HG03280 (cell line): ENCODE measurements around the gene RAET1L.
"Not testable (repeated sequence)": the region's sequence is repeated elsewhere in the genome, so short reads cannot be mapped to it uniquely, and the experiment has no call there.

ENCODE experiments used
- ATAC-seq: cut with Tn5 transposase; IDR thresholded peaks from one replicate; pipeline ENCODE4 v1.9.1; 2021; ENCODE audit warnings: mild to moderate bottlenecking, moderate library complexity; ENCODE audit not compliant: unreplicated experiment

RAET1L gene, protein sequence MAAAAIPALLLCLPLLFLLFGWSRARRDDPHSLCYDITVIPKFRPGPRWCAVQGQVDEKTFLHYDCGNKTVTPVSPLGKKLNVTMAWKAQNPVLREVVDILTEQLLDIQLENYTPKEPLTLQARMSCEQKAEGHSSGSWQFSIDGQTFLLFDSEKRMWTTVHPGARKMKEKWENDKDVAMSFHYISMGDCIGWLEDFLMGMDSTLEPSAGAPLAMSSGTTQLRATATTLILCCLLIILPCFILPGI

GRCh38 chr6:150025201-150025917 is at the start of gene RAET1L:
Gene RAET1L (minus strand): TSS chr6:150025532. CDS start chr6:150025471, 61 bp downstream.
- ATAC-seq = no peak

DNA sequence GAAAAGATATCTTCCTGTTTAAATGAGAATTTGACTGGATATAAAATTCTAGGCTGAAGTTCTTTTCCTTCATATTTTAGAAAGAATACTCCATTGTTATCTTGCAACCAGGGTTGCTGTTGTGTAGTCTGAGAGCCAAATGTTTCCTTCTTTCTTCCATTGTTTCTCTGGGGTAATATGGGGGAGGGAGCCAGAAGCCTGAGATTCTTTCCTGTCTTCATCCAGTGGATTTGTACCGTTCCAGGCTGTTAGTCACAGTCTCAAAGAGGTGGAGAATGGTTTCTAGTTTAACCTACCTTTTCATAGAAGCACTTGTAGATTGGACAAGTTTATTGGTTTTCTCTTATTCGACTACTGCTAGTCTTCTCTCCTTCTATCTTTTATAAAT is 49.7 kb upstream of the RAET1L start:
- ATAC-seq = no peak

GRCh38 chr6:150074396-150075033 is 49.2 kb upstream of the RAET1L start:
- not testable (repeated sequence) for ATAC-seq

GRCh38 chr6:150072201-150072600 is 46.9 kb upstream of the RAET1L start:
- ATAC-seq = no peak

- ATAC-seq = no peak
These were observed 45.0 kb upstream of the RAET1L start for GRCh38 chr6:150070236-150070818.

DNA sequence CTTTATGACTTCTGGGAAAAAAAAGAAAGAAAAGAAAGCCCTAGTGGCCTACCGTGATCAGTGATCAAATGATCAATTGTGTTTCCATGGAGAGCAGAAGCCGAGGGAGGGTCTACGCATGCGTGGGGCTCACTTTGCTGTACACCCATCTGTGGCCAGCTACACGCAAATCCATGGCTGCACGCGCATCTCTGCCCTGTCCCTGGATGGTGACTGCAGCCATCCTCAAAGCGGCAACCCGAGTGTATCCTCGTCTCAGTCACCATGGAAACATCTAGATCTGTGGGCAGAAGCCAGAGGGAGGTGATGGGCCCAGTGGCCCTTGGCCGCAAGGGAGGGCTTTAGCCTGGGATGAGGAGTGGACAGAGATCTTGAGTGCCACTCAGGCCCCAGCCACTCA is 44.4 kb upstream of the RAET1L start:
- no peak for ATAC-seq

DNA sequence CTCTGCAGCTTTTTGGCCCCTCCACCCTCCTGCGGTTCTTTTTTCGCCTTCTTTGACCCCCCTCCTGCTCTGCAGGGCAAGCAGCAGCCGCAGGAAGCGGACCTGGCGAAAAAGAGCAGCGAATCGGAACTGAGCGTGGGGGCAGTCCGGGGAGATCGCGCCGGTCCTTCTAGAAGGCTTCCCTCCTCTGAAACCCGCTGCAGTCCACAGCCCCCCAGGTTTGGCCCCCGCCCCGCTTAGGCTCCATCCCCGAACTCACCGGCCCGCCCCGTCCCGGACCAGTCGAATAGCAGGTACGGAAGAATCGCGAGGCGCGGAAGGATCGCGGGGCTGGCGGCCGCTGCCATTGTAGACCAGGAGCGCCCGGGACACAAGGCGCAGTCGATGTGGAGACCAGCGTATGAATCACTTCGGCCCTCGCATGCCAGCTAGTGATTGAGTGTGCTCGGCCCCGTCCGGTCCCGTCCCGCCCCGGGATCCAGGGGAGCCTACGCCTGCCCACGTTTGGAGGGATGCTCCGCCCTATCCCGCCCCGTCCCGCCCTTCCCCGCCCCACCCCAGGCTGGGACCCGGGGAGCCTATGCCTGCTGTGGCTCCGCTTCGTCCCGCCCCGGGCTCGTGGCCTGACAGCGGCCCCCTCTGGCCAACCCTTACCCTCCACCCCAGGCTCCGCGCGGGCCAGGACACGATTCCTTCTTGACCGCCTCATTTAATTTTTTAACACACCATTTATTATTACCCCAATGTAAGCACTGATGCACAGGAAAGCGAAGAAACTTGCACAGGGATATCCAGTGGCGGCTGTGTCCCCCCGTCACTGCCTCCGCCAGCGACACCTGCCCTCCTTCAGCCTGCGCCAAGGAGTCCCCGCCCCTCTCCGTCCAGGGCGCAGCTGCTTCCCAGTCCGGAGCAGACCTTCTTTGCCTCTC is 43.7 kb upstream of the RAET1L start, which contains the start of gene ULBP3:
Gene ULBP3, minus strand, starts transcription at position 402 of the 929 bp plus-strand sequence. Its CDS starts 55 bp downstream, at position 347.
- peak; percentile 53 for ATAC-seq

- no peak for ATAC-seq
These were observed 42.8 kb upstream of the RAET1L start for GRCh38 chr6:150068151-150068550.

GRCh38 chr6:150065083-150065482 is 39.8 kb upstream of the RAET1L start:
- ATAC-seq = no peak

DNA sequence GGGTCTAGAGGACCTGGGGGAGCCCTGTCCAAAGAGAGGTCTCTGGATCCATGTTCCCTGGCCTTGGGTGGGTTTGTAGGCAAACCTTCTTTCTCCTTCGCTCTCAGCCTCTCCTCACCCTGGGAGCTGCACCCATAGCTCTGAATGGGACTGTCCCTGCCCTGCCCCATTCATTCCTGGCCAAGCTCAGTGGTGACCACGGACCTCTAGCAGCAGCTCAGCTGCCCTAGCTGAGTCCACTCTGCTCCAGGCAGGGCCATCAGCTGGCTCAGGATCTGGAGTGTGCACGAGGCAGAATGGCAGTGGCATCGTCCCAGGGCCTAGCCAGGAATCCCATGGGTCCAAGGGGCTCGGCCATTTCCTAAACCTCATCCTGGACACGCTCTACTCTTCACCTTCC is 38.3 kb upstream of the RAET1L start:
- no peak for ATAC-seq

DNA sequence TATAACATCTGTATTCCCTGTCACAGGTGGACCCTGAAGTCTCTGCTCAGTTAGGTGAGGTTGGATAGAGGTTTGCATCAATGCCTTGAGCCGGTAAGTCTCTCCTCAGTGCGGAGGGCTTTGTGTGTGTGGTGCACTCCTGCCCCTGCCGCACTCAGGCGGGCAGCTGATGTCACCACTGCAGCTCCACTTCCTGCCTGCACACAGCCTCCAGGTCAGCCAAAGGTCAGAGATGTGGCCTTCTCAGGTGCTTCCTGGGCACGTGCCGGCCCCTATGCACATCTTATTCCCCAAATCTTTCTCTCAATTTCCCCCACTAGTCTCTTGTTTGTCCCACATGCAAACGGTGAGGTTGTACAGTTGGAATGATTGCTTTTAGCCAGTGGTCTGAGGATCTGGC is 34.6 kb upstream of the RAET1L start:
- ATAC-seq = not testable (repeated sequence)

GRCh38 chr6:150058986-150059385 is 33.7 kb upstream of the RAET1L start:
- ATAC-seq = no peak

GRCh38 chr6:150058231-150058792 is 33.0 kb upstream of the RAET1L start:
- ATAC-seq = no peak

- ATAC-seq = no peak
These were observed 32.2 kb upstream of the RAET1L start for GRCh38 chr6:150057501-150057951.

DNA sequence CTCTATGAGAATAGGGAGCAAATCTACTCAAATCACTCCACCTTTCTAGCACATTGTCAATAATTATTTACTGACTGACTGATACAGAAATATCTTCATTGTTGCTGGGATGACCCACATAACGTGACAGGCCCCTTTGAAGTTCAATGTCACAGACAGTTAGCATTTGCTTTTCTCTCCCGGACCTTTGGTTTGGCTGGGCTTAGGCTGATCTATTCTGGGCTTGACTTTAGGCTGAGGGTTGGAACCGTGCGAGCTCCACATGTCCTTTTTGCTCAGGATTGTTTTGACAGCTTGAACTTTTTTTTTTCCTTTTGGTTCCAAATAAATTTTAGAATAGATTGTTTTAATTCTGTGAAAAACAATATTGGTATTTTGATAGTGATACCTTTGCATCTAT is 31.6 kb upstream of the RAET1L start:
- no peak for ATAC-seq

DNA sequence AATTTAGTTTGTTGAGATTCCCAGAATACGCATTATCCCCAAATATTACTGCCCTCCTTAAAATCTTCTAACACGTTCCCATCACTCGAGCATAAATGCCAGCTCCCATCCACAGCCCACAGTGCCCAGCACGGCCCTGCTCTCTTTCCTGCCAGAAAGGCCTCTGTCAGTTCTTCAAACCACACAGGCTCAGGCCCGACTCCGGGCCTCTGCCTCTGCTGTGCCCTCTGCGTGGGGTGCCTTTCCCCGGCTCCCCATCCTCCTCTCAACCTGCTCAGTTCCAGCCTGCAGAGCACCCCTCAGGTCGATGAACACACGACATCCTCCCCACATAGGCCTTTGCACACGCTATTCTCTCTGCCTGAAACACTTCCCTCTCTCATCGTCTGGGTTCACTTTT is 30.8 kb upstream of the RAET1L start:
- ATAC-seq = no peak

DNA sequence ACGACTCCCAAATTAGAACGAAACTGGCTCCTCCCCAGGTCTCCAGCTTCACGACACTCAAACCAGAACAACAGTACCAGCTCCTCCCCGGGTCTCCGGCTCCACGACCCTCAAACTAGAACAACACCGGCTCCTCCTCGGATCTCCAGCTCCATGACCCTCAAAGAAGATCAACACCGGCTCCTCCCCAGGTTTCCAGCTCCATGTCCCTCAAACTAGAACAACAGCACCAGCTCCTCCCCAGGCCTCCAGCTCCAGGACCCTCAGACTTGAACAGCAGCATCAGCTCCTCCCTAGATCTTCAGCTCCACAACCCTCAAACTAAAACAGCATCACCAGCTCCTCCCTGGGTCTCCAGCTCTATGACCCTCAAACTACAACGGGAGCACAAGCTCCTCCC is 29.8 kb upstream of the RAET1L start:
- no peak for ATAC-seq

GRCh38 chr6:150053450-150053849 is 28.1 kb upstream of the RAET1L start:
- ATAC-seq = no peak

DNA sequence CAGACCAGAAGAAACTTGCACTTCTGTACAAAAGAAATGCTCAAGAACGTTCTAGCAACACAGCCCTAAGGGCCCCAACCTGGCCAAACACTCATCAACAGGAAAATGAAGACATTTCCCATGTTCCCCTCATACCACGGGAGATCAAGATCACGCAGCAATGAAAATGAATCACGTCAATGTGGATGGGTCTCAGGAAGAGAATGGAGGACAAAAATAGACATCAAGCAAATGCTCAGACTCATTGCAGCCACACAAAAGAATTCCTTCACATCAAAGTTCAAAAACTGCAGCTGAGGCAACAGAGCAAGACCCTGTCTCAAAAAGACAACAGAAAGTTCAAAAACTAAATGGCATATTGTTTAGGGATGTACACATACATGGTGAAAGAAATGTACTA is 25.5 kb upstream of the RAET1L start:
- ATAC-seq = no peak

GRCh38 chr6:150048099-150048498 is 22.8 kb upstream of the RAET1L start:
- ATAC-seq = no peak
